HG02588 (cell line): Measurements from ENCODE around the gene GJA4.
"Not testable (repeated sequence)": the region's sequence is repeated elsewhere in the genome, so short reads cannot be mapped to it uniquely, and the experiment has no call there.

ENCODE experiments used
- ATAC-seq: cut with Tn5 transposase; IDR thresholded peaks from one replicate; pipeline ENCODE4 v1.9.1; 2021; ENCODE audit warnings: mild to moderate bottlenecking, moderate library complexity; ENCODE audit not compliant: unreplicated experiment

The GJA4 gene

DNA sequence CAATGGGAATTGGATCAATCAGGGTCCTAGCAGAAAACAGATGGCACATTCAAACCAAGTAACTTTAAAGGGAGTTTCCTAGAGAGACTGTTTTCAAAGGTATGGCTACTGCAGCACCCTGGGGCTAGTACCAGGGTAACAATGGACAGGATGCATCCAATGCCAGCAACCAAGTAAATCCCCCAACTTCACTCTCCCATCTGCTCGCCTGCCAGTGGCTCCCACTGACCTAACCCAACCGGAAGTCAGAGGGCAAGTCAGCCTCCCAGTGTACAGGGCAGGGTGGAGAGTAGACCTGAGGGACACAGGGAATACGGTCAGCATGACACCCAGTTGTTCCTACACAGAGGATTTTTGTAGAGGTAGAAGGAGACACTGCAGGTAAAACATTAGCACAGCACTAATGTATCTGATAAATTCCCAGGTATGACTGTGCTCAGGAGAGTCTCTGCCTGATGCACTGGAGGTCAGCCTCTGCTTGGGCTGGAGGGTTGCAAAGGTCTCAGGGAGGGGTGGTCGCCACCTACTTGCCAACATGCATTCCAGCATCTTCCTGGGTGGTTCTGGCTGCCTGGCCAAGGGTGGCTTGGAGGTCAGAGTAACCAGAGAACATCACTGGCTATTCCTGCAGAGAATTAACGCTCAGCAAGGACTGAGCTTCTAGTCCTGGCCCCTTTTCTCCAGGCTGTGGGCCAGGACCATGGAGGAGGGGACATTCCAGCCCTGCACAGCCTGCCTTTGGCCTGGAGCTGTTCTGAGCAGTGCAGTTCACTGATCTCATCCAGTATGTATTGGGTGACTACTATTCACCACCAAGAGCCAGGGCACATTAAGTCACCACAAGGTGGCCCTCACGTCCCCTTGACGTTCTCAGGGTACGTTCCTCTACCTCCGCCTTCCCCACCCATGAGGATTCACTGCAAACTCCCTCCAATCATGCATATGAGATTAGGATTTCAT lies 5.1 kb upstream of the GJA4 start:
- no peak for ATAC-seq

DNA sequence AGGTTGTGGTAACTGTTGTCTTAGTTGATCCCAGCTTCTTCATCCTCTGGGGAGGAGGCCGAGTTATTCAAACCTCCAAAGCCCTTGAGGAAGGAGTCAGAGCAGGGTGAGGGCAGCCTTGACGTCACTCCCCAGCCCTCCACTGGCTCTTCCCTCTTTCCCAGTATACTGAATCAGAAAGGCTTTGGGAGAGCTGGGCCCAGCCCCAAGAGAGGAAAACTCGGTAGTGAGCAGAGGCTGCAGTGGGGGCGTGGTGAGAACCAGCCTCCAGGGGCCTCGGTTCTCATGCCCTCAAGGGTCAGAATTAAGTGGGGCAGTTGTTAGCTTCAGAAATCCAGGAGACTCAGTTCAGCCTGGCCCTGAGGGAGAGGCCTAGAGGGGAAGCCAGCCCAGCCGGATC lies 1.8 kb upstream of the GJA4 start:
- no peak for ATAC-seq

DNA sequence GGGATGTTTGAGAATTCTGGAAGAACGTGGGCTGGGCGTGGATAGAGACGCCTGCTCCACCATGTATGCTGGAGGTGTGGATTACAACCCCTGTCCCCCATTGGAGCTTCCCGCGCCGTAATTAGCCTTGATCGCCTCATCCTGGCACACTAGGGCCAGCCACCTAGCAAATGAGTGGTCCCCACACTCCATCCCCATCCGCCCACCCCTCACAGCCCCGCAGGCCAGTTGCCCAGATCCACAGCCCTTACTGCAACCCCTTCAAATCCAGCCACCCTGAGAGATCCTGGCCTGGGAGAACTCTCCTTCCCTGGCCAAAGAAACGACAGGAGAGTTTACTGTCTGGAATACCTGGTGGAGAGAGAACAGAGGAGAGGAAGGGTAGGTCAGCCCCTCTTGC lies 375 bp upstream of the GJA4 start:
- no peak for ATAC-seq

DNA sequence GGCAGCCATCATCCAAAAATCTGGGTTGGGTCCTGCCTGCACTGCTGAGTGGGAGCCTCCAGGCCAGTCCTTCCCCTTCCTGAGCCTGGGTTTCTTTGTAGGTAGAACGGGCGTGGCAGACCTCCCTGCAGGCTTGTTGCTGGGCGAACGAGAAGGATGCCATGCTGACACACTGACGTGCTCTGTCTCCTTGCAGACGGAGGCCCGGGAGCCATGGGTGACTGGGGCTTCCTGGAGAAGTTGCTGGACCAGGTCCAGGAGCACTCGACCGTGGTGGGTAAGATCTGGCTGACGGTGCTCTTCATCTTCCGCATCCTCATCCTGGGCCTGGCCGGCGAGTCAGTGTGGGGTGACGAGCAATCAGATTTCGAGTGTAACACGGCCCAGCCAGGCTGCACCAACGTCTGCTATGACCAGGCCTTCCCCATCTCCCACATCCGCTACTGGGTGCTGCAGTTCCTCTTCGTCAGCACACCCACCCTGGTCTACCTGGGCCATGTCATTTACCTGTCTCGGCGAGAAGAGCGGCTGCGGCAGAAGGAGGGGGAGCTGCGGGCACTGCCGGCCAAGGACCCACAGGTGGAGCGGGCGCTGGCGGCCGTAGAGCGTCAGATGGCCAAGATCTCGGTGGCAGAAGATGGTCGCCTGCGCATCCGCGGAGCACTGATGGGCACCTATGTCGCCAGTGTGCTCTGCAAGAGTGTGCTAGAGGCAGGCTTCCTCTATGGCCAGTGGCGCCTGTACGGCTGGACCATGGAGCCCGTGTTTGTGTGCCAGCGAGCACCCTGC lies 1.4 kb downstream of the GJA4 start:
- no peak for ATAC-seq

DNA sequence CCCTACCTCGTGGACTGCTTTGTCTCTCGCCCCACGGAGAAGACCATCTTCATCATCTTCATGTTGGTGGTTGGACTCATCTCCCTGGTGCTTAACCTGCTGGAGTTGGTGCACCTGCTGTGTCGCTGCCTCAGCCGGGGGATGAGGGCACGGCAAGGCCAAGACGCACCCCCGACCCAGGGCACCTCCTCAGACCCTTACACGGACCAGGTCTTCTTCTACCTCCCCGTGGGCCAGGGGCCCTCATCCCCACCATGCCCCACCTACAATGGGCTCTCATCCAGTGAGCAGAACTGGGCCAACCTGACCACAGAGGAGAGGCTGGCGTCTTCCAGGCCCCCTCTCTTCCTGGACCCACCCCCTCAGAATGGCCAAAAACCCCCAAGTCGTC lies 2.0 kb downstream of the GJA4 start:
- no peak for ATAC-seq

DNA sequence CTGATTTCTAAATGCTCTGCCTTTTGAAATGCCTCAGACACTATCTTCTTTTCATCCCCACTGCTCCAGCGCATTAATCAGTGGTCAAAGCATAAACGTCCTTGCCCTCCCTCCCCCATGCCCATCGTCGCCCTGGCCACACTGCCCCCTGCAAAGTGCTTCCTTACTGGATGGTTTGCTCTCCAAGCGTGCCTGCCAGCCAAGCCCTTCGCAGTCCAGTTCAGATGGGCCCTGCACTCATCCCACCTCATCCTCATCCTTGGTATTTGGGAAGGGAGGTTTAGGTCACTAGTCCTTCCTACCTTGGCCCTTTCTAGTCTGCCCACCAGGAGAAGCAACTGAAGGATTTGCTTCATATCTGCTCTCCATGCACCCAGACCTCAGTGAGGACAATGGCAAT lies 3.1 kb downstream of the GJA4 start:
- ATAC-seq: no peak

DNA sequence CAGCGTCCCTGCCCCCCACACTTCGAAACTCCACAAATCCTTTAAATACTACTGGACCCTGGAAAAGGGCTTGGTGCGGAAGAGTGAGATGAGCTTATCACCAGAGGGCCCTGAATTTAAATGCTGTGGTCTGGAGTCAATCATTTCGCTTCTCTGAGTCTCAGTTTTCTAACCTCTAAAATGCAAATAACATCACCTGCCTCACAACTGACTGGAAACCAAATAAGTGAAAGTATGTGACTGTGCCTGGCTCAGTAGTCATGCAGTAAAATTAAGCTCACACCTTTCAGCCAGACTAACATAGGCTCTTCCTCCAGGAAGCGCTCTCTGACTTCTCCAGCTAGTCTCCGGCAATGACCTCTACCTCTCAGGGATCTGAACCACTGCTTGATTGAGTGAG lies 4.2 kb downstream of the GJA4 start:
- no peak for ATAC-seq

DNA sequence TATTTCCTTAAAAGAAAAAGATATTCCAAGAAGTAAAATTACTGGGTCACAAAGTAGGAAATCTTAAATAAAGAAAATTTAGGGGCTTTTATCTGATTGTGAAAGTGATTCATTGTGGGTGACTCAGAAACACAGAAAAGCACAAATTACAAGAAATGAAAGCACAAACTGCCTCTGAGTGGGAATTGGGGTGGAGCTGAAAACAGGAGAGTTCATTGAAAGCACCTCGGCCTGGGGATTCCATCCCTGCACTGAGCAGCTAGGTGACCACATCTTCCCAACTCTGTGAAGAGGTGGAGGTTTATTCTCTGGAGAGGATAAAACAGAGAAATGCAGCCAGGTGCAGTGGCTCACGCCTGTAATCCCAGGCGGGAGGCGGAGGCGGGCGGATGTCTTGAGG lies 7.4 kb downstream of the GJA4 start:
- no peak for ATAC-seq

DNA sequence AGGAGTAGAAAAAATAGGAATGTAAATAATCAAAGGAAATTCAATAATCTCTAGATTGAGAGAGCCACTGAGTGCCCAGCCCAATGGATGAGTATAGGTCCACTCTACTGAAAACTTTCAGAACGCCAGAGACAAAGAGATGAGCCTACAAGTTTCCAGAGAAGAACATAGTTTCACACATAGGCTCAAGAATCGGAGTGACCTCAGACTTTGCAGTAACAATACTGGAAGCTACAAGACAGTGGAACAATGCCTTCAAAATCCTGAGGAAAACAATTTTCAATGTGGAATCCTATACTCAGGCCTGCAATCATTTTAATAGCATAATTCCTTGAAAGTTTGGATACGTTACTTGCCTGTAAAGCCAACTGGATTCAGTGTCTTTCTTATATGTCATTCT lies 11.0 kb downstream of the GJA4 start:
- no peak for ATAC-seq

DNA sequence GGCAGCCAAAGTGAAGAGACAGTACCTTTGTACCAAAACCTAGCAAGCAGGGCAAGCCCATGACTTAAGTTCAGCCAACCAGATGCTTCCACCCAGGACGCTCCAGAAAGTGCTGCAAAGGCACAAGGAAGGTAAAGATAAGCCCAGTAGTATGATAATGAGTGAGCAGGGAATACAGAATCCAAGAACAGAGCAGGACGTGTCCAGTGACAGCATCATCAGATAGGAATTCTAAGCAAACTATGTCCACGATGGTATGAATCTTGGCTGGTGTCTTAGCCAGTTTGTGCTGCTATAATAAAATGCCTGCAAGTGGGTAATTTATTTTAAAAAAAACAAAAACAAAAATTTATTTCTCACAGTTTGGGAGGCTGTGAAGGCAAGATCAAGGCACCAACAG lies 13.6 kb downstream of the GJA4 start:
- no peak for ATAC-seq

DNA sequence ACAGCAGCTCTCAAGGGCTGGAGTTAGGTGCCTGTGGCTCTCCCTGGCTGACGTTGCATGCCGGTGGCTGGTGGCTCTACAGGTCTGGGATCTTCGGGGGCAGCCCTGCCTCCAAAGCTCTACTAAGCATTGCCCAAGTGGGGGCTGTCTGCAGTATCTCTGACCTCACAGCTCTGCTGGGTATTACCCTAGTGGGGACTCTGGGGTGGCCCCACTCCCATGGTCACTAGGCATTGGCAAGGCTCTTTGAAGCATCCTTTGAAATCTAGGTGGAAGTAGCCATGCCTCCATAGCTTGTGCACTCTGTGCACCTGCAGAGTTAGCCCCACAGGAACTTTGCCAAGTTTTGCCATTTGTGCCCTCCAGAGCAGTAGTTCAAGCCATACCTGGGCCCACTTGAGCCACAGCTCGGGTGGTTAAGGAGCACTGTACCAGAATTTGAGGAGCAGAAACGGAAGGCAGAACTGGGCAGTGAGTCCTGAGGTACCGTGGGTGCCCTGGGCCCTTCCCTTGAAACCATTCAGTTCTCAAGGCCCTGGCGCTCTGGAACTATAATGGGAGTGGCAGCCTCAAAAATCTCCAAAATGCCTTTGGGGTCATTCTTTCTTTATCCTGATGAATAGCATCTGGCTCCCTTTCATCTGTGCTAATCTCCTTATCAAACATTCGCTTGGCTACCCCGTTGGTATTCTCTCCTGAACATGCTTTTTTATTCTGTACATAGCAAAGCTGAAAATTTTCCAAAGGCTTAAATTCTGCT lies 15.4 kb downstream of the GJA4 start:
- ATAC-seq: no peak

DNA sequence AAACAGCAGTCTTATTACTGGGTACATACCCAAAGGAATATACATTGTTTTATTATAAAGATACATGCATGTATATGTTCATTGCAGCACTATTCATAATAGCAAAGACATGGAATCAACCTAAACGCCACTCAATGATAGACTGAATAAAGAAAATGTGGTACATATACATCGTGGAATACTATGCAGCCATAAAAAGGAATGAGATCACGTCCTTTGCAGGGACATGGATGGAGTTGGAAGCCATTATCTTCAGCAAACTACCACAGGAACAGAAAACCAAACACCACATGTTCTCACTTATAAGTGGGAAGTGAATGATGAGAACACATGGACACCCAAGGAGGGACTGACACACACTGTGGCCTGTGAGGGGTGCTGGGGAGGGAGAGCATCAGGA lies 18.0 kb downstream of the GJA4 start:
- not testable (repeated sequence) for ATAC-seq

DNA sequence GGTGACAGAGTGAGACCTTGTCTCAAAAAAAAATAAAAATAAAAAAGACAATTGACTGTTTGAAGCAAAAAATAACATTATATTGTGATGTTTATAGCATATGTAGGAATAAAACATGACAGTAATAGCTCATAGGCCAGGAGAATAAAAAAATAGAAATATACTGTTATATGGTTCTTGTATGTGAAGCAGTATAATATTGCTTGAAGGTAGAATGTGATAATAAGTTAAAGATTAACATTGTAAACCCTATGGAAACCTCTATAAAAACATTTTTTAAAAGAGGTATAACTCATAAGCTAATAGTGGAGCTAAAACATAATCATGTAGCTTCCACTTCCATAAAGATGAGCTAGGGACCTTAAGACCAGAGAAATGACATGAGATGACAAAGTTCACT lies 23.5 kb downstream of the GJA4 start:
- no peak for ATAC-seq

DNA sequence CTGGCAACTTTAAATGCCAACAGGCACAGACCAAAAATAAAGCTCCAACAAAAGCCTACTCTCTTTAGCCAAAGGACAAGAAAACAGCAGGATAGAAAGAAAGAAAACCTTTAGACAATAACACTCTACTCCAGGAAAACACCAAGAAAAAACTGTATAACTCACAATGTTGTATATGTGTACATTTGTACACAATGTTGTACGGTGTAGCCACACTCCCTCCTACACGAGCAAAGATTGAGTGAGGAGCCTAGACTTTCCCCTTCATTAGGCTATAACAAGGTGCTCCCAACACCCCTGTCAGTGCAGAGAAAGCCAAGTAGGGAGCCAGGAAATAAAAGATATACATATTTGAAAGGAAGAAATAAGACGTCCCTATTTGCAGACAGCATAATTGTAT lies 24.0 kb downstream of the GJA4 start:
- ATAC-seq: no peak

DNA sequence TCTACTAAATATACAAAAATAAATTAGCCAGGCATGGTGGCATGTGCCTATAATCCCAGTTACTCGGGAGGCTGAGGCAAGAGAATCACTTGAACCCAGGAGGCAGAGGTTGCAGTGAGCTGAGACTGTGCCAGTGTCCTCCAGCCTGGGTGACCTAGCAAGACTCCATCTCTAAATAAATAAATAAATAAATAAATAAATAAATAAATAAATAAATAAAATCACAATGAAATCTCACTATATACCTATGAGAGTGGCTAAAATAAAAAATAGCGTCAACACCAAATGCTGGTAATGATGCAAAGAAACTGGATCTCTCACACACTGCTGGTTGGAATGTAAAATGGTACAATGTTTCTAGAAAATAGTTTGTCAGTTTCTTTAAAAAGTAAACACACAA lies 26.1 kb downstream of the GJA4 start:
- not testable (repeated sequence) for ATAC-seq

DNA sequence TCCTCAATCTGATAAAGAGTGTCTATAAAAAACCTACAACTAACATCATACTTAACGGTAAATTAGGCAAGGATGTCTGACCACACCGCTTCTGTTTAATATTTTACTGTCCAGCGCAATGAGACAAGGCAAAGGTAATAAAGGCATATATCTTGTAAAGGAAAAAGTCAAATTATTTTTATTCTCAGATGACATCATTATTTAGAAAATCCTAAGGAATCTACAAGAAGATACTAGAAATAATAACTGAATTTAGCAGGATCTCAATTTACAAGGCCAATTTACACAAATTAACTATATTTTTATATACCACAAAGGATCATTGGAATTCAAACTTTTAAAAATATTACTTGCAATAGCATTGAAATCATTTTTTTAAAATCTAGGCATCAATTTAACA lies 29.4 kb downstream of the GJA4 start:
- ATAC-seq: no peak

DNA sequence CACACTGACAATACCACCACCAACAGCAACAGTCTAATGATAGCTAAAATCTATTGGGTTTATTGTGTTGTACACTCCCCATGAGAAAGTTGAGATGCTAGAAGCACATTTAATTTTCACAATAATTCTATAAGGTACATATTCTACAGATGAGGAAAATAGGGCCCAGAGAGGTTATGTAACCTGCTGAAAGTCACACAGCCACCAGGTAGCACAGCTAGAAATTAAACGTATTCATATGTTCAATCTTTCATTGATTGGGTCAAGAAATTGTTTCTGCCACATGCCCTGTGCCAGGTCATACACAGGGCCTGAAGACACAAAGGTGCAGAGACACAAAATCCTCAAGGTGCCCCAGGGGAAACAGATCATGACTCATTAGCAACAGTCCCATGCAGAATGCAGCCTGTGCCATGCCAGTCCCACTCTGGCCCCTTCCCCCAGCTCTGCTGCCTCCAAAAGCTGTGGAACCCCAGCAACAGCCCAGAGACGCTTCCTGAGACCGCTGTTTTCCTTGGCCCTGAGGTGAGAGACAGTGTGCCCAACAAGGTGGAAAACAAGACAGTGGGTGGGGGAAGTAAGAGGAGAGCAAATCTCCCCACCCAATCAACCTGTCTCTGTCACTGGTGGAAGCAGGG lies 32.1 kb downstream of the GJA4 start:
- ATAC-seq: no peak

DNA sequence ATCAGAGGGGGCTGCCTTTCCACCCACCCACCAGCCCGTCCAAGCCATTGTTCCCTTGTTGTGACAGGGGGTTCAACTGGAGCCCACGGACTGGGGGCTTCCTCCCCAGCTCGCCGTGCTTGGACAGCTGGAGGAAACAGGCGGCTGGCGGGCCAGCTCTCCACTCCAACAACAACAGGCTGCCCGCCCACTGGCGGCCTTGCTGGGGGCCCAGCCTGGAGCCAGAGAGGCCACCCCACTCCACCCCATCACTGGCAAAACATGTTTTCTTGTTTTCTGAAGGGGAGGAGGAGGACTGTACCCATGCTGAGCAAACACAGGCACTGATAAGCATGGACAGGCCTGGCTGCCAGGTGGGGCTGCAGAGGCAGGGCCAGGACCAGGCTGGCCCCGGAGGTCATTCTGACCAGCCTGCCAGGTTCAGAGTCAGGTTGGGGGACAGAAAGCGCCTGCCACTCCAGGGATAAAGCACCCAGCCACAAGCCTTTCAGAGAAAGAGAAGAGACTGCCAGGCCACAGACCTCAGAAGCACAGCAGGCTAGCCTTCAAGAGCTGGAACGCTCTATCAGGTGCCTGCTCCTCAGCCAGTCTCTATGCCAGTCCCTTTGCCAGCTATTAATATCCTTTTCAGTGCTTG lies 32.8 kb downstream of the GJA4 start:
- ATAC-seq: no peak

DNA sequence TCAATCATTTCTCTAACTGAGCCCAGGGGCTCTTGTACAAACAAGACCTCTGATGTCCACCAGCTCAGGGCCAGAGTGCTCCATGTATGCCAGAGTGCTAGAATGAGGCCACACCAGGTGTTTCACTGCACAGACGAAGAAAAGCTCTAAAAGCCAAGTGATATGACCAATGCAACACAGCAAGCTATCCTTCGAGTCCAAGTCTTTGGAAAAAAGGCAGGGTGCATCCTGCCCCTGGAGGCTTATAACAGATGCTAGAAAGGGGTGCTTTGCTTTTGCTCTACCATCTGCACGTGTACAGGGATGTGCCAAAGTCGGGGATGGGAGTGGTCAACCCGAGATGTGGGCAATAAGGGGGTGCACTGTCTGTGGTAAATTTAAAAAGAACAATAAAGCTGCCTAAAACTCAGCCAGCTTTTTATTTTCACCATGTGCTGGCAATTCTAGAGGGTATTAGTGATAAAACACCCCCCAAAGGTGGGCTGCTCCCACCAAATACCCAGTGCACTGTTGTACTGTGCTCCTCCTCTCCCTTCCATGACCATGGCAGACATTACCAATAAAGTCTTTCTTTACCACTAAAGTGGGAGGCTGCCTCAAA lies 34.6 kb downstream of the GJA4 start:
- no peak for ATAC-seq

DNA sequence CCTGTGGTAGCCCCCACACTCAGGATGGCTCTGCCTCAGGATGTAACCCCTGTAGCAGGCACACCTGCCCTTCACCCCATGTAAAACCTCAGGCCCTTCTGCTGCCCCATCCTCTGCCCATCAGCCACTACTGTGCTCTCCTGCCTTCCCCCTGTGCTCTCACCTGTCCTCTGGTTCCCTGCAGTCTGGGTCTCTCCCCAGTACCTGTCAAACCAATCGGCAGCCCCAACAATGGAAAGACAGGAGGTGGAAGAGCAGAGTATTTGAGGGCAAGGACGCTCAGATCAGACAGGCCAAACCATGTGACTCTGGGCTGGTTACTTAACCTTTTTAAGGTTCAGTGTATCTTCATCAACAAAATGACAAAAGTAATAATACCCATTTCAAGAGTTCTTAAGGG lies 35.8 kb downstream of the GJA4 start:
- no peak for ATAC-seq
